Vagina (tissue), 2 donors: ENCODE measurements around the gene PCDHA1.

ENCODE experiments used
- CTCF ChIP-seq, 3 experiments: fragments of 450-650 bp in 2 of 3; fragments of 200-600 bp in 1 of 3; sonication (generic) in 1 of 3; IDR thresholded peaks; one replicate each; pipeline ENCODE4 v1.5.1; 2017 to 2019; ENCODE audit warnings: antibody characterized with exemption in 3 of 3, mild to moderate bottlenecking in 2 of 3, moderate library complexity in 2 of 3
- POLR2A ChIP-seq, 2 donors: fragments of 450-650 bp; IDR thresholded peaks; one replicate each; pipeline ENCODE4 v1.6.1; 2017; ENCODE audit warnings: antibody characterized with exemption in 2 of 2, mild to moderate bottlenecking in 2 of 2, moderate library complexity in 2 of 2

- TF ChIP-seq CTCF (IDR thresholded peaks at IDR 0.05) (no peak), POLR2A (IDR thresholded peaks at IDR 0.05) (no peak)
Measured at GRCh38 chr5:140969880-140970279, 183.9 kb downstream of the PCDHA1 start.
